HG02678 (cell line): Measurements from ENCODE around the gene PRSS56.

ENCODE experiments used
- ATAC-seq: cut with Tn5 transposase; IDR thresholded peaks from one replicate; pipeline ENCODE4 v1.9.1; 2021; ENCODE audit warnings: mild to moderate bottlenecking, moderate library complexity; ENCODE audit not compliant: unreplicated experiment

Gene PRSS56

DNA sequence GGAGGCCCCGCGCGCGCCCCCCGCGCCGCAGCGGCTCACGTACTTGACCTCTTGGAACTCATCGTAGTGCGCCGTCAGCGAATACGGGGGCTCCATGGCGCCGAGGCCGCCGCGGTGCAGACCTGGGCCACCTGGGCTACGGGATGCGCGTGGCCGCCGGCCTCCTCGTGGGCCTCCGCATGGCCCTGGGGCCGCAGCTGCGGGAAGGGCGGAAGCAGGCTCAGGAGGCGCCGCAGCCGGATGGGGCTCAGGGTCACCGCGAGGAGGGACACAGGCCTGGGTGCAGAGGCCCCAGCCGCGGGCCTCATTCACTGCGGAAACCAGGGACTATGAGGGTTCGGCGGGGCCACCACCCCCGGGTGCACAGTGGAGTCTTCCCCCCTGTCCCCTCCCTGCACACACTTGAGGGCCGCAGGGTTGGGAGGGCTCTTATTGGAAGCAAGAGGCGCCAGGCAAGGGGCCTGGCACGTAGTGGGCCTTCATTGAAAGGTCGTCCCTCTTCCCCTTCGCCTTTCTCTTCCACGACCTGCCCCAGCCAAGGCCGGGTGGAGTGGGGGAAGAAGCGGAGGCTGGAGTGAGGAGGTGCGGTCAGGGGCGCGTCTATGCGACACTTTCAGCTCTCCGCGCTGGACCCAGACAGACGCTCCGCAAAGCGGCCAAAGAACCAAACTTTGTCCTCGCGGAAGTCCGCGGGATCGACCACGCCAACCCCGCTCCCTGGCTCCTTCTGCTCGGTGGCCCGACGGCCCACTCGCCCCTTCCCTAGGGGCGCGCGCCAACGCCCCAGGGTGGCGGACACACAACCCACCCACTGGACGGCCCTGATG is 33.4 kb upstream of the PRSS56 start:
- ATAC-seq = no peak

DNA sequence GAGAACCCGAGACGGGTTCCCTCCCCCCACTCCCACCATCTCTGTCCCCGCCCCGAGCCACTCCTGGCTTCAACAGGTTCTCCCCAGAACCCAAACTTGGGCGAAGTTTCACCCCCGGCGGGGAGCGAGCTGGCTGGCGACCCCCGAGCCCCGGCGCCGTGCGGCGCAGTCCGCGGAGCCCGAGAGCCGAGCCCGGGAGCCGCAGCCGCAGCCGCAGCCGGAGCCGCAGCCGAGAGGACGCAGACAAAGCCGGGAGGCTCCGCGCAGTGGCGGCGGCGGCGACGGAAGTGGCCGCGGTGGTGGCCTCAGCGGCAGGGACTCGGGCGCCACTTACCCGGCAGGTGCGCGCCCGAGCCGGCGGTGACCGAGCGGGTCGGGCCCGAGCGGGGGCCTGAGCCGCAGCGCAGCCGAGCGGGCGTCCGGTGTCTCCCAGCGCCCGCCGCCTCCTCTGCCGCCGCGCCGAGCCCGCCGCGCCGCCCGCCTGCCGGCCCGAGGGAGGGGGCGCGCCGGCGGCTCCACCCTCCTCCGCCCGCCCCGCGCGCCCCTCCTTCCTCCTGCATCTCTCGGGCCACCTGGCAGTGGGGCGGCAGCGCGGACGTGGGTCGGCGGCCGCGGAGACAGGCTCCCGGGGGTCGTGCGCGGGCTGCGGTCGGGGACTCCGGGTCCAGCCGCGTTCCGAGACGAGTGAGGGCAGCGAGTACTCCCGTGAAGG is 32.6 kb upstream of the PRSS56 start, which contains the start of gene ECEL1:
Gene ECEL1 (minus strand): TSS at position 450 of the 712 bp plus-strand sequence. CDS start 1,181 bp downstream, outside the sequence.
- no peak for ATAC-seq

DNA sequence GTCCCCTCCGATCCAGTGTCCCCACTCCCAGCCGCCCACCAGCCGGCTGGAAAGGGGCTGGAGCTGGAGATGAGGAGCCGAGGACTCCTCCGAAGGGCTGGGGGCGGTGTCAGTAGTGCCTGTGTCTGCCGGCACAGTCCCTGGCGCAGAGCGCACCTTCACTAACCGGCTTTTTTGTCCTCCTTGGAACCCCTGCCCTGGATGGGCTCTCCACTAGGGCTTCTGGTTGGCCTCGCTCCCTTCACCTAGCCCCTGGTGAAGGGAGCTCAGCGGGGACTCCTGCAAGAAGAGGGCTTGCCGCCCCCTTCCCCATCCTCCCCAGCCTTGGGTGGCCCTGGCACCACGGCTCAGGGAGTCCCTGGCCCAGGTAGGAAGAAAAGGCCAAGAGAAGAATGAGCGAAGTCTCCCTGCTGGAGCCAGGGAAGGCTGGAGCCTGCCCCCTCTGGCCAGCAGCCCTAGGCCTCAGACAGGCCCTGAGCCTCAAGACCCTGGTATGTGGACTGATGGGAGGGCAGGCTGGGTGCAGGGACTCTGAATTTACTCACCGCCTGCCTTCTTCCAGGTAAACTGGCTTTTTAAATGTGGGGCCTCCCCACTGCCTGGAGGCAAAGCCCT is 32.0 kb upstream of the PRSS56 start:
- no peak for ATAC-seq

DNA sequence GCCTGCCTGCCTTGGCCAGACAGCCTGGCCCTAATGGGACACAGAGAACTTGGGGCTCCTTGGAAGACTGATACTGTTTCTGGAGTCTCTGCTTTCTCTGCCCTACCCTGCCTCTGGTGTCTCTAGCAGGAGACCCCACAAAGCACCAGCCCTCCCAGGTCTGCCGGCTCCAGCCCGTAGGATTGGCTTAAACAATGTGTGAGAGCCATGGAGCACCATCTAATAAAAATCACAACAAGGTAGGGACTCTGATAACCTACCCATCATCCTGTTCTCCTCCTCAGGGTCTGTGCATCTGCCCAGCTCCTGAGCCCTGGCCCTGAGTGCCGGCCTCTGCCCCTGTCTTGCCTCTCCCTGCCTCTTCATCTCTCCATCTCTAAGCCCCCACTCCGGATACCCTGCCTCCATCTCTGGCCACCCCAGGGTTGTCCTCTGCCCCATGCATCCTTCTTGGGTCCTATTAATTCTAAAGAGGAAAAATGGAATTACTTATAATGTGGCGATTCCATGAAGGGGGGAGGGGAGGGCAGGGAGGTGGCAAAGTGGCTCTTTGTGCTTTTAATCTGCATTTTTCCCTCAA is 31.4 kb upstream of the PRSS56 start:
- ATAC-seq = no peak

DNA sequence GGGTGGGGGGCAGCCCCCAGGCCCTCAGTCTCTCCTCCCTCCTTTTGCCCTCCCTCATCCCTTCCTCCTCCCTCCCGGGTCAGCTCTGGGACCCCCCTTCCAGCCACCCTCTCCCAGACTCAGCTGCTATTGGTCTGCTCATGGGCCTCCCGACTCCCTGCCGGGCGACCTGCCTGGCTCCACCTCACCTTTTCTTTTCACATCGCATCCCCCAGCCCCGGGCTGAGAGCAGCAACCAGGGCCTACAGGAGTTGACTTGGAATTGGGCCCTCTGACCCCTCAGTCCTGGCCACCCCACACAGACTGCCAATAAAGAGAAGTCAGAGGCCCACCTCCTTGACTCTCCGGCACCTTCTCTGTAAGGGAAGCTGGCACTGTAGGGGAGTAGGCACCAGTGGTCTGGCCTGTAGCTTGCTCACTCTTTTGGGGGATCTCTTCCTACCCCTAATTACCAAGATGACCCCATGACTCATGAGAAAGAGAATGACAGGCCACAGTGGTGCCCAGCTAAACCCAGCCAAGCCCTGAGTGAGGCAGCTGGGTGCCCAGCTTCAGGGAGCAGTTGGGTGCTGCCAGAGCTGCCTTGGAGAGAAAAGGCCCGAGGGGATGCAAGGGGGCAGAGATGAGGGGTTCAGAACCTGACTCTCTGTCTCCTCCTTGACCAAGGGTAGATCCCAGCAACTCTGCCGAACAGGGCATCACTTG is 30.5 kb upstream of the PRSS56 start:
- ATAC-seq = no peak

DNA sequence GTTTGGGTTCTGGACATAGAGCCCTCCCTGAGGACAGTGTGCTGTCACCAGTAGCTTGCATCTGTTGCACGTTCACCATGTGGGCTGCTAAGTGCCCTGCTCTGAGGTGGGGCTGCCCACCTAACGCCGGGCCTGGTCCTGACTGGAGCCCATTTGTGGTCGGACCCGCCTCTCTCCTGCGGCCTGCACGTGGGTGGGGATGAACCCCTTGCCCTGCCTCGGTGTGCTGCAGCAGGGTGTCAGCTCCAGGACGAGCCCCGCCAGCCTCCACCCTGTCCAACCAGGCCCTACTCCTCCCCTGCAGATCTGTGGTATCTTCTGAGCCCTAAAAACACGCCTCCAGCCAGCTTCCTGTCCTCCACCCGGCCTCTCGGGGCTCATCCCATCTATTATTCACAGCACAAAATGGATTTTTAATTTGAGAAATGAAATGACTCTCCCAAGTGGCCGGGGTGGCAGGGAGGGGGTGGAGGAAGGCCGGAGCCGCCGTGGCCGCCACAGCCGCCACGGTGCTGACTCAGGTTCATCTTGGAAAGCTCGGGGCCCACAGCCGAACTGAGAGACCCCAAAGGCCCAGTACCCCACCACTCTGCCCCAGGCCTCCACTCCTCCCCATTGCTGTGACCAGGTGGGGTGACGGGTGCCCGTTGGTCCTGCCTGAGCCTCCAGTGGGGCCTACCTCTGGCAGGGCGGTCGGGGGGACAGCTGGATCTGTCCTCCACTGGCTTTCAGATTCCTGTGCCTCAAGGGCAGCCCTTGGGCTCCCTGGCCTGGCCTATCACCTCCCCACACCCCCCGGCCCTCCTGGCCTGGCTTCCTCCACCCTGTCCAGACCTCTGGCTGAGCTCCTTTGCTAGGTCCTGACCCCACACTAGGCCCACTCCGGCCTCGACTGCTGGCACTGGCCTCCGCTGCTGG is 29.7 kb upstream of the PRSS56 start:
- no peak for ATAC-seq

DNA sequence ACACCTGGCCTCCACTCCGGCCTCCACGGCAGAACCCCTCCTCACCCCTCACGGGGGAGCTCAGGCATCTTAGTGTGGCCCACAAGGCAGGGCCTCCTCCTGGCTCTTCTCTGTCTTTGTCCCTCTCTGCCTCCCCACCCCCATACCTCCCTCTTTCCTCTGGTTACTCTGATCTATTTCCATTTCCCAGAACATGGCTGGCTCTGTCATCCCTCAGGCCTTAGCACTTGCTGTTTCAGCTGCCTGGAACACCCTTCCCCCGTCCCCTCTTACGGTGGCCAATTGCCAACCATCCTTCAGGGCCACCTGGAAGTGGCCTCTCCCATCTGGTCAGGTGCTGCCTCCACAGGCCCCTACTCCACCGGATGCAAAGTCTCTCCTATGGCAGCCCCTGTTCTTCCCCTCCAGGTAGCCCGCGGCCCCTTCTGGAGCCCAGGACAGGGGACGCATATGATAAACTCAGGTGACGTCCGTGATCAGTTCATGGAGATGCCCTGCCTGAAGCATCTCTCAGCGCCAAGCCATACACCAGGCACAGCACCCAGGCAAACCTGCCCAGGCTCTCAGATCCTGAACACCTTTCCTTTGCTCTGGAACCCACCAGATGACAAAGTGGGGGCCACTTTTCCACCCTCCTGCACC is 28.9 kb upstream of the PRSS56 start:
- ATAC-seq = no peak

DNA sequence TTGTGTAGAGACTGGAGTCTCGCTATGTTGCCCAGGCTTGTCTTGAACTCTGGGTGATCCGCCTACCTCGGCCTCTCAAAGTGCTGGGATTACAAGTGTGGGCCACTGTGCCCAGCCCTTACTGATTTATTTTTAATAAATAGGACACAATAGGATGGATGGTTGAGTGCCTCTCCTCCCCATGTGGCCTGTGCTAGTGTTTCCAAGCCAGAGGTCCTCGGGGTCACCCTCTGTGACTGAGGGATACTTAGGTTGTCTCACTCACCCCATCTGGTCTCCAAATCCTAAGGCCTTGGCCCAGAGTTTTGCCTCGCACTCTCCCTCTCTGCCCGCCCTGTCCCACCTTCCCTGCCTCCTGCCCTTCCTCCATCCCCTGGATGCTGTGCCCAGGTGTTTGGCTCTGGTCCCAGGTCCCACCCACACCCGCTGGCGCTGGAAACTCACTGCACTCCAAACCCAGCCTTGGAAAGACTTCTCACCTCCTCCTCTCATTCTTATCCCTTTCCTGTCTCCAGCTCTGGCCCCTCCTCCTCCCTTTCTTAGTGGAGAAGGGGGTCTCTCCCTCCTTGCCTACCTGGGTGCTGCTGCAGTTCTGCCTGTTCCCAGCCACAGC is 27.8 kb upstream of the PRSS56 start:
- no peak for ATAC-seq

DNA sequence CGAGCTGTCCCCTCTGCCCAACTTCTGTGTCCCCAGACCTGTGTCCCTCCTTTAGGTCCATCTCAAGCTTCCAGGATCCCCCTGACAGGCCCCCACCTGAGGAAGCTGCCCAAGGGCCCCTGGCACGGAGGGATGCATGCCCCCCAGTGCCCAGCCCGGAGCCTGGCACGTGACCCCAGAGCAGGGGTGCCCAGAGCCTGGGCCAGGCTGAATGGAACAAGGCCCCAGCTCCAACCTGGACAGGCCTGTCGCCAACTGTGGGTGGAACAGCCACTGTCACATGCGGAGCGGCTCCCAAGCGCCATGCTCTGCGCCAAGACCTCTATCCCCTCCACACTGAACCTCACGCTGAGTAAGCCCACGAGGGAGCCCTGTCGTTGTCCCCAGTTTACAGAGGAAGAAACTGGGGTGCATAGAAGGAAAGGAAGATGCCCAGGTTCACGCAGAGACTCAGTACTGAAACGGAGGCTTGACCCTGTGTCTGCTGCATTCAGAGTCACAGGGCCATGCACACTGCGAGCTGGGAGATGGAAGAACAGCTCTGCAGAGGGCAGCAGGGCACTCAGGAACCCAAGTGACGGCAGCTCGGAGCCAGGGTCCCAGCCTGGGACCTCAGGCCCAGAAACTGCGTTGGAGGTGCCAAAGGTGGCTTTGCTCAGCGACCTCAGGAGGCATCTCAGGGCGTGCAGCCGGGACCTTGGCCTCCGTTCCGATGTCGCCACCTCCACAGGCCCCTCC is 27.1 kb upstream of the PRSS56 start:
- no peak for ATAC-seq

DNA sequence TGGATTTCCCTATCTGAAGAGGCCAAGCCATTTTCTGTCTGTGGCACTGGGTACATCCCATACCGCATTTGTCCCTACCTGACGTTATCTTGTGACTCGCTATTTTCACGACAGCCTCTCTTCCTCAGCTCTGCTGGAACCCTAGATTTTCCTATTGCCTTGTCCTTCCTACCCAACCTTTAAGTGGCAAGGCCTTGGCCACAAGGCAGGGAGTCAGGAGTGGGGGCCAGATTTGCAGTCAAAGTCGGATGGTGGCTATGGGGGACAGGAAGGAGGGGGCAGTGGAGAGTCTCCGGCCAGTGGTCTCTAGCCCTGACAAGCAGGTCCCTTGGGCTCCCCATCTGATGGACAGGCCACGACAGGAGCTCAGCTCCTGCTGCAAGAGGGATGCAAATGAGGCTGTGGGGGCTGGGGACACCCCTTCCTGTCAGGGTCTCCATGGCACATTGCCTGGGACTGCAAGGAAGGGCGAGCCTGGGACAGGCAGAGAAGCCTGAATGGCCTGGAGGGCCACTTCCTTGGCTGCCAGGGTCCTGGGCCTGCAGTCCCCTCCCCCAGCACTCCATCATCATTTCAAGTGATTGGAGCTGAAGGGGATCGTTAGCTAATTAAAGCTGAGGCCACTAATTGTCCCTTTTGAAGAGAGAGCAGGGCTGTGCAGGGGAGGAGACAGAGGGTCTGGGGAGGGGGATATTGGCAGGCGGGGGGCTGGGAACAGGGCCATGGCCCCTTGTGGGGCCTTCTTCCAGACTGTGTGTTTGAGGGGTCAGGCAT is 26.3 kb upstream of the PRSS56 start:
- ATAC-seq = no peak

DNA sequence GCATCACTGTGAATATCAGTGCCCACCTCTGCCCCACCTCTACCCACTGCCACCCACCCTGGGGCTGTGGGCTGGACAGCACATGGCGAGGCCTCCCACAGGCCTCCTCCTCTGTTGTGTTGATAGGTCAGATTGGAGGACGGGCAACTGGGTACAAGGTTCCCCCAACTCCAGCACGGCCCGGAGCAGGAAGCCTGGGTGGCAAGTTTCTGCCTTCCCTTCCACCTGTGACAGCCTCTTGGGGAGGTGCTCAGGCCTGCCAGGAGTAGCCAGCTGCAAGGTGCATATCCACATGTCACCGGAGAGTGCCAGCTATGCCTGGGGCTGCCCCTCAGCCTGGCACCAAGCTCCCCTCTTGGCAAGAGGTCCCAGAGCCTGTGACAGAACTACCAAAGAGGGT is 25.6 kb upstream of the PRSS56 start:
- ATAC-seq = no peak

DNA sequence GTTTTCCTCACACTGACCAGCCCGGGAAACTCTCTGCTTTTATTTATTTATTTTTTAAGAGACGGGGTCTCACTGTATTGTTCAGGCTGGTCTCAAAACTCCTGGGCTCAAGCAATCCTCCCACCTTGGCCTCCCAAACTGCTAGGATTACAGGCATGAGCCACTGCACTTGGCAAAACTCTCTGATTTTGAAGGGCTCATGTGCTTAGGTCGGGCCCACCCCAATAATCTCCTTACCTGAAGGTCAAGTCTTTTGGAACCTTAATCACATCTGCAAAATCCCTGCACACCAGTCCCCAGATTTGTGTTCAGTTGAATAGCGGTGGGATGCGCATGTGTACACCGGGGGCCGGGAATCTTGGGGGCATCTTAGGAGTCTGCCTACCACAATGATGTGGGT is 24.9 kb upstream of the PRSS56 start:
- ATAC-seq = no peak

DNA sequence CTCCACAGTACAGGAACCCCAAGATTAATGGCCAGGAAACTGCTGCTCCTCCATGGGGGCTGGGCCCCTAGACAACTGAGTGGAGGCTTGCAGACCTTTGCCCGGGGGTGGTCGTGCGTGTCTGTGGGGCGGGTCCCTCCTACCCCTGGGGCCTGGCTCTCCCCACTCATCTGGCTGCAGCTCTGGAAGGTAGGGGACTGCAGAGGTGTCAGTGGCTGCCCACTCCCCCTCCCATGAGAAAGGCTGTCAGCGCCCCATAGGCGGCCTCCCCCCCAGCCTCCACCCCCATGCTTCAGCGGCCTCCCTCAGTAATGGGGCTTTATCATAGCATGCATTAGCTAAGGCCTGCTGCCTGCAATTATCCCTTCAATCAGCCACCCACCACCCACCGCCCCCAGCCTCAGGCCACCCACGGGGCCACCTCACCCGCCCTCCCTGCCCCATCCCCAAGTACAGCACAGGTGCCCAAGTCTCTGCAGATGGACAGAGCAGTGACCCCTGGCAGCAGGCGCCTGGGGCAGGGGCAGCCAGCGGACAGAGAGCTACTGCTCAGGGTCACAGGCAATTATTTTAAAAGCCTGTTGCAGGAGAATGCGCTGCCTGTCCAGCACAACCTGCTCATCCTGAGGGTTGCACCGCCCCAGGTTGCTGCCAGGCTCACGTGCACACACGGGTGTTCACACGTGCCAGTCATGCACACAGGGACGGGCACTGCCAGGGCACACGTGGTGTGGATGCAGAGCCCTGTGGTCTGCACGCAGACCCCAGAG is 23.5 kb upstream of the PRSS56 start:
- ATAC-seq = no peak

DNA sequence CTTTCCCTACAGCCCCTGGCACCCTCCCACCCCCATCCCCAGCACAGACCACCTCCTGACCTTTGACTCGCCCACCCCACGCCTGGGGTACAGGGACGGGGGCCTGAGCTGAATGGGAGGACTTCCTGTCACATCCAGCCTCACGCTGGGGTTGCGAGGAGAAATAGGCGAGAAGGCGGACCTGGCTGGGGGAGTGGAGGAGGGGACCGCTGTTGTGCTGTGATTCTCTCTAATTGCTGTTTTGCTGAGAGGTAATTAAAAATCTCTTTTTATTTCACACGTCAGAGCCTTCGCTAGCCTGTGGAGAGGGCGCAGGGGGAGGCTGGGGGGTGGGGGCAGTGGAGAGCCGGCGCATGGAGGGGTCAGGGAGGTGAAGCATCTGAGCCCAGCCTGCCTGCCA is 22.8 kb upstream of the PRSS56 start:
- ATAC-seq = no peak

DNA sequence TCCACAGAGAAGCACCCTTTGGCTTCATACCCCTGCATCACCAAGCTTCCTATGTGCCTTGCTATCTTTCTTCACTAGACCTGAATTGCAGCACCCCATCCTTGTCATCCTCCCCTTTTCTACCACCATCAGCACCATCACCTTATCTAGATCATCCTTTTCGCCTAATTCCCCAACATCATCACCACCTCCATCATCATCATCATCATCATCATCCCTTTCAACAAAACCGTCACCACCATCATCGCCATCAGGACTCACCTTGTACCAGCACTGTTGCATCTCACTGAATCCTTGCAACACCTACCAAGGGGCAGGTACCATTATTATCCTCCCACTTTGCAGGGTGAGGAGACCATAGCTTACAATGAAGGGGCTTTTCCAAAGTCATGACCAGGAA is 21.7 kb upstream of the PRSS56 start:
- ATAC-seq = no peak

DNA sequence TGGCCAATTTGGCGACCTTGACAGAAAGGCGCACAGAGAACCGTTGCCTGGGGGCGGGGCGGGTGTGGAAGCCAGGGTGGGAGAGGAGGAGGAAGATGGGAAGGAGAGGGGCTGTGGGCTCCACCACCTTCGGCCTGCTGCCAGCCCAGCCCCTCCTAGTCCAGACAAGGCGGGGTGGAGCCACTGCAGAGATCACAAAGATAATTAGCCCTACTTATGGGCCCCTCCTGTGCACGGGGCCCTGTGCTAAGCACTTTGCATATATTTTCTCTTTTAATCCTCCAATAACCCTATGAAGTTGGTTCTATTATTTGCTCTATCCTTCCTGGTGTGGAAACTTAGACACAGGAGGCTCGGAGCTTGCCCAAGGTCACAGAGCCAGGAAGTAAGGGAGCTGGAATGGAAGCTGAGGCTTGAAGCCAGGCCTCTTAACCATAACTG is 18.8 kb upstream of the PRSS56 start:
- ATAC-seq = no peak
